ENCODE results near the gene SLC7A1. TPM values are rescaled to one million over a fixed set of nuclear protein-coding genes. Genes with fewer than 3 reads are reported as not detected.

SLC7A1 gene
- polyA plus RNA-seq, 2 of the 4 experiments (the other 2 are of a cell fraction) = 19.9 to 24.8 TPM

GRCh38 chr13:29483623-29484022 is 111.9 kb downstream of the SLC7A1 start:
- DNase-seq (ENCODE audit: low read depth in 1 of 2, low spot score in 1 of 2) (no peak), ATAC-seq (no peak), FAIRE-seq (no peak)
- ChIA-PET CTCF (interaction anchor here (2.2 kb wide), 1 partner anchor 12 kb away, joined by 7 read pairs; no protein-coding TSS in a partner anchor), POLR2A (no interaction called here)
- H3K4me1 ChIP-seq = no peaks in the 10 kb centered on the region
- 48% methylated on average over 4 of the region's 4 CpGs for WGBS (ENCODE audit: missing lambda C conversion rate)
- H3K9me3 ChIP-seq = no peaks in the 10 kb centered on the region
- H3K4me3 ChIP-seq = no peak overlapping the region
- TF ChIP-seq HOXB13 (CRISPR knock-in tag; IDR thresholded peaks at IDR 0.05; ENCODE audit: low read depth) = no peak
- TF ChIP-seq FOSB (CRISPR knock-in tag; IDR thresholded peaks at IDR 0.05) = no peak
- no peak for TF ChIP-seq ELK1 (IDR thresholded peaks at IDR 0.05; ENCODE audit: low read depth, low read length)
- no peak for TF ChIP-seq CBX8 (IDR thresholded peaks at IDR 0.05)
- no peak for TF ChIP-seq E2F6 (IDR thresholded peaks at IDR 0.05; ENCODE audit: borderline replicate concordance, low read depth)
- TF ChIP-seq KDM1A (IDR thresholded peaks at IDR 0.05; ENCODE audit: low read depth) = no peak
- TF ChIP-seq ATOH8 (CRISPR knock-in tag; IDR thresholded peaks at IDR 0.05; ENCODE audit: low read depth) = no peak
- TF ChIP-seq GATA3 (IDR thresholded peaks at IDR 0.05; ENCODE audit: borderline replicate concordance) = no peak
- TF ChIP-seq CTCF (IDR thresholded peaks at IDR 0.05) = no peak
- TF ChIP-seq FOXS1 (CRISPR knock-in tag; IDR thresholded peaks at IDR 0.05) = no peak
- no peak for TF ChIP-seq FOSL2 (IDR thresholded peaks at IDR 0.05)
- no peak for TF ChIP-seq FOSL2 (CRISPR knock-in tag; IDR thresholded peaks at IDR 0.05)
- no peak for TF ChIP-seq POLR2A (IDR thresholded peaks at IDR 0.05; ENCODE audit: low read length)
- TF ChIP-seq PHF8 (IDR thresholded peaks at IDR 0.05; ENCODE audit: borderline replicate concordance, low read depth) = no peak
- no peak for TF ChIP-seq TFCP2L1 (CRISPR knock-in tag; IDR thresholded peaks at IDR 0.05)
- no peak for TF ChIP-seq RNF2 (IDR thresholded peaks at IDR 0.05; ENCODE audit: borderline replicate concordance, low read depth)
- TF ChIP-seq SREBF2 (IDR thresholded peaks at IDR 0.05) = no peak
- TF ChIP-seq ZC3H11A (IDR thresholded peaks at IDR 0.05) = no peak
- TF ChIP-seq MAFK (IDR thresholded peaks at IDR 0.05; ENCODE audit: partially characterized antibody) = no peak
- TF ChIP-seq KDM5A (IDR thresholded peaks at IDR 0.05) = no peak
- no peak overlapping the region for H3K27ac ChIP-seq
- no peak overlapping the region for H3K4me2 ChIP-seq

- no peaks in the 10 kb centered on the region for H3K4me1 ChIP-seq
- no peak overlapping the region for H3K27ac ChIP-seq
- no peak for DNase-seq (ENCODE audit: low read depth in 1 of 2, low spot score in 1 of 2)
Measured at GRCh38 chr13:29483211-29483610, 112.3 kb downstream of the SLC7A1 start.

More at GRCh38 chr13:29483211-29483610, 112.3 kb downstream of the SLC7A1 start:
- CTCF ChIA-PET = interaction anchor here (2.2 kb wide), 1 partner anchor 11 kb away, joined by 7 read pairs; no protein-coding TSS in a partner anchor
- TF ChIP-seq TFCP2L1 (CRISPR knock-in tag; IDR thresholded peaks at IDR 0.05) (no peak), CBX2 (IDR thresholded peaks at IDR 0.05; ENCODE audit: borderline replicate concordance, low read depth) (no peak), NPAS2 (CRISPR knock-in tag; IDR thresholded peaks at IDR 0.05; ENCODE audit: borderline replicate concordance) (no peak), CBX8 (IDR thresholded peaks at IDR 0.05) (no peak), ELK1 (IDR thresholded peaks at IDR 0.05; ENCODE audit: low read depth, low read length) (no peak), TP53 (CRISPR knock-in tag; IDR thresholded peaks at IDR 0.05) (no peak), REST (IDR thresholded peaks at IDR 0.05) (no peak), NFE2L2 (conservative IDR thresholded peaks at IDR 0.05; ENCODE audit: low read length) (no peak)
- Histone ChIP-seq H3K4me3 (no peak overlapping the region), H3K4me2 (no peak overlapping the region), H3K9me3 (no peaks in the 10 kb centered on the region)
- FAIRE-seq = no peak
- no peak for ATAC-seq
- POLR2A ChIA-PET = no interaction called here
- 84% methylated on average over 10 of the region's 15 CpGs for WGBS (ENCODE audit: missing lambda C conversion rate)

All from A549 (cell line).